NOMO-1 treated with dmso at 0.1 percent for 144 hours (cell line): ENCODE results near the gene GFOD2.

ENCODE experiments used
- DNase-seq: peaks from one replicate; lab custom pipeline; 2025; ENCODE audit not compliant: unreplicated experiment; lab: John Stamatoyannopoulos, UW

Gene GFOD2

DNA sequence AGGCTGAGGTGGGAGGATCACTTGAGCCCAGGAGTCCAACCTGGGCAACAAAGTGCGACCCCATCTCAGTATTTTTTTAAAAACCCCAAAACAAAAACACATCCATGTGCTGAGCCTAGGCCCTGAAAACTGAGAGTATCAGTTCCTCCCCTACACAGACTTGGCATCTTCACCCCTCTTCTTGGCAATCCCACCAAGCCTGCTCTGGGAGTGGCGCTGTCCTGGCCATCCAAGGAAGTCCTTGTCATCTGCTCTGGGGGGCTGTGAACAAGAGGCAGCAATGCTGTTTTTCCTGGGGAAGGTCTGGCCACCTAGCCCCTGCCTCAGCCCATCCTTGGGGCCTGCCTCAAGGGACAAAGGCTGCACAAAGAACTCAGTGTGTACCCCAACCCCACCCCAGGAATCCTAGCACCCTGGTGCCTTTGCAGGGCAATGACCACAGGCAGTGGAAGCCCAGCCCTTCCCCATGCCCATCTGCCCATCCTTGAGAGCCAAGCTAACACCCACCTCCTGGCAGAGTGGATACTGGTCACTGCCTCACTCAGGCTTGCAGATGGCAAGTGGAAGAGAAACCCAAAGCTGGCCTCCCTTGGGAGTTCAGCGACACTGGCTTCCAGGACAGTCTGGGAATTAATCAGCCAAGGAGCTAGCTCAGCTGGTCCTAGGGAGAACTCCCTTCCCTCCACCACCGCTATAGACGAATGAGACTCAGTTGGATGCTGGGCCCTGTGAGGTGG lies 14.8 kb upstream of the GFOD2 start:
- no peak for DNase-seq

DNA sequence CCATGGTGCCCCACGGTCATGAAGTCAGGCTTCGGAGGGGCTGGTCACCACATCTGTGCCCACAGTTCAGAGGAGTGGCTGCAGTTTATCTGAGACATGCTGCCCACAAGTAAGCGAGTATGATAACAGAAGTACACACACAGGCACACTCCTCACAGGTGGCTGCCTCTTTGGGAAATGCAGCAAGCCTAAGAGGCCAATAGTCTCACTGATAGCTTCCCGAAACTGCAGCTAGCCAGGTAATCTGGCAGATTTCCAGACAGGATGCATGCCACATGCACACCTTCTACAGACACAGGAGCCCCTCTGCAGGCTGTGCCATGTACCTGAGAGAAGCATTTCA lies 12.6 kb upstream of the GFOD2 start:
- DNase-seq = no peak

DNA sequence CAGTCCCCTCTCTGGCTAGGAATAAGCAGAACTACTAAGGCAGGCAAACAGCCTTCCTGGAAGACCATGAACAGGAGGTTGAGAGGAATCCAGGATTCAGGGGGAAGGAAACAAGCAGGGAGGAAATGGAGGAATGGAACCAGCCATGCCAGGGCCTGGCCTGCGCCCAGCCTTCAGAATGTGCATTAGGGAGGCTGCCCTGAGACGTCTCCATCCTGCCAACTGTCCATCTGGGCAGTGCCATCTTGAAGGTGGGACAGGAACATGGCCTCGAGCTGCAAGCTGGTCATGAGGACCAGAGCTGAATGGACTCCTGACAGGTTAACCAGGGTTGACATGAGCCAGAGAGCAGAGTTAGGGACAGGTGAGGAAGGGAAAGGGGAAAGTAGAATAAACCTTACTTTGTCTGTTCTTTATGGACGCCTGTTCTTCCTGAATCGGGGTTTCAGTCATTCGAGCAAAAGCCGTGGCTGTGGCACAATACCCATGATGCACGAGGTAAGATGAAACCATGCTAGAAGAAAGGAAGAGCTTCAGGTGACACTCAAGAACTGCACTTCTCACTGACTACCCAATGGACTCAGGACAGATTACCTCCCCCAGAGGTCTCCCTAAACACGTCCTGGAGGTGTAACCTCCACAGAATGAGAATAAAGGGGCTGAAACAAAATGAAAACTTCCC lies 12.1 kb upstream of the GFOD2 start:
- DNase-seq = no peak

- no peak for DNase-seq
Measured at GRCh38 chr16:67730326-67730725, 11.2 kb upstream of the GFOD2 start.

- DNase-seq = no peak
Measured at GRCh38 chr16:67729636-67730248, 10.6 kb upstream of the GFOD2 start.

- no peak for DNase-seq
Measured at GRCh38 chr16:67727521-67728485, 8.7 kb upstream of the GFOD2 start.

DNA sequence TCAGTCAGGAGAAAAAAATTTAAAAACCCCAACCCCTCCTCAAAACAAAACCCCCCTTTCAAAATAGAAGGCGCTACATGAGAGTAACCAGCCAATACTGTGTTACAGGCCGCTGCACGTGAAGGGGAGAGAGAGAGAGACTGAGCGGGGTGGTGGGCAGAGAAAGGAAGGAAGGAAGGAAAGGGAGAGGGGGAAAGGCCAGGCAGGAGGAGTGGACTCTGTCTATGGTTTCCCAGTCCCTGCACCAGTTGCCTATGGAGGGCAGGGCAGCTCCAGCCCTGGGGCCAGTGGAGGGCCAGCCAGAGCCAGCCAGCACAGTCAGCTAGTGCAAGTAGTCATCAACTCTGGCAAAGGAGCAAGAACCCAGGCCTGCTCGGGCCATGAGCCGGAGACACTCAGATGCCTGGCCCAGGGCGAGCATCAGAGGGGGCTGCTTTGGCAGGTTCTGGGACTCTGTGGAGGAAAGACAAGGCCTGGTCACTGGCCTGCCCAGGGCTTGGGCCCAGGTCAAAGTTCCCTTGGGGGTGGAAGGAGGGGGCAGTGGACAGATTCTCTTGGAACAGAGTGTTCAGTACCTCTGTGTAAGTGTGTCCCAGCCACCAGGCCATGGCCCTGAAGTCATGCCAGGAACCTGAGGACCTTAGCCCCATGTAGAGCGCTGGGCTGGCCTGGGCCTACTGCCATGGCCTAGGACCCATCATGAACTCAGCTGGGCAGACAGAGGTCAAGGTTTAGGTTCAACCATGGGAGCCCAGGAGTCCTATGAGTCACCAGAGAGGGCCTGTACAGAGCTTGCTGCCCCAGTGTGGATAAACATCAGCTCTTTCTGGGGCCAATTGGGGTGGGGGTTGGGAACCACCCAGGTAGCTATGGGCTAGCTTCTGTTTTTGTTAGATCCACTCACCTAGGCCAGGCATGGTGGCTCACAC lies 7.3 kb upstream of the GFOD2 start:
- no peak for DNase-seq

- DNase-seq = no peak
Measured at GRCh38 chr16:67723911-67724305, 4.8 kb upstream of the GFOD2 start.

DNA sequence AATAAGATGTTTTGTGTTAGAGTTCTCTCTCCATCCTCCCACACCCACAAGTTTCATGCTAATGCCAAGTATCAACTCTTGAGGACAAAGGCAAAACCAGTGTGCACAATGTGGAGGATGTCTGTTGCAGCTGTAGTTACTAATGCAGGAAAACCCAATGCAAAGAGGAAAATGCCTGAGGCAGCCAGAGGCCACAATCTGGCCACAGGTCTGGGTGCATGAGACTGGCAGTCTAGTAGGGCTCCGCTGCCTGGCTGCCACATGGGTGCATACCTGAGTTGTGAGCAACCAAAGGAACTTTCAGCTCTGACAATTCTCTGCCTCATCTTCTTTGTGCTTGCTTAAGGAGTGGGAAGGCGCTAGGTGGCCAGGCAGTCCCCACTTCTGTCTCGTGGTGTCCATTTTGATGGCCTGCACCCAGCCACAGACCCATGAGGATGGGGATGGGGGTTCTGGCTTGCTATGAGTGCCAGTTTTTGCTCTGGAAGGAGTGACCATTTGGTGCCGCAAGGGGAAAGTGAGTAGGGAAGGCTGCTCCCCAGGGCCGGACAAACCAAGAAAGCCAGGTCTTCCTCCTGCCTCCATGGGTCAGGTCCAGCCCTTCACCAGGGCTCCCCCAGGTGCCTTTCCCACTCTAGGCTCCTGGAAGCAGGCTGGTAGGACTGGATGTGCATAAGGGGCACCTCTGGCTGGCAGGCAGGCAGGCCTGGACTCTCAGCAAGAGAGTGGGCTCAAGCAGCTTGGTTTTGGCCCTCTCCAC lies 4.2 kb upstream of the GFOD2 start:
- no peak for DNase-seq

- DNase-seq = no peak
Measured at GRCh38 chr16:67720236-67720635, 1.1 kb upstream of the GFOD2 start.

DNA sequence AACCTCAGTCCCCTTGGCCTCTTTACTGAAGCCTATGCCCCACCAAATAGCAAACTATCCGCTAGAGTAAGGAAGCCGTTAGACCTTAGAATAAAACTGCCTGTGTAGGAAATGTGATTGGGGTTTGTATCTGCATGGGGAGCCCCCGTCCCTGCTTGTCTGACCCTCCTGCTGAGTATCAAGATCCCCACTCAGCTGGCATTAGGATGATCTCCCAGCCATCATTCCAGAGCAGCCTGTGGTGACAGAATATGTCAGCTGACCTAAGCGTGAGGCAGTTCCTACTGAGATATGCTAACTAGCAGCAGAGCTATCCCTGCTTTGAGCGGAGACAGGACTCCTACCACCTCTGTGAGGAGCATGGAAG lies 645 bp upstream of the GFOD2 start:
- DNase-seq = no peak

GRCh38 chr16:67718668-67719047 lies 458 bp downstream of the GFOD2 start:
- DNase-seq = no peak

DNA sequence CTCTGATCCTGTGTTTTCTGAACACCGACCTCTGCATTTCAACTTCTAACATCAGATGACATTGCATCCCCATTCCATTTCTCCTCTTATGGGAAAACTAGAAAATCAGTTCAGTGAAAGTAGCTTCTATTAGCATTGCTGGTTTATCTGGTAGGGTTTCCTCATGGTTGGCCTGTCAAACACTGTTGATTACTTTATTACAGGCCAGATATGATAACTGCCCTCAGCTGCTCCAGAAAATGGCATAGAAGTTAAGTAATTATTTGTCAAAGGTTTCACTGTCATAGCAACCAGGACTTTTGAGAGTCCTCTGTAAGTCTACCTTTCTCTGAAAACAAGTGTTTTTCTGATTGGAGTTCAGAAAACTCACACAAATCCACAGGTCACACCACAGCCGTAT lies 3.0 kb downstream of the GFOD2 start:
- DNase-seq = no peak

- DNase-seq = no peak
Measured at GRCh38 chr16:67714522-67714921, 4.6 kb downstream of the GFOD2 start.

GRCh38 chr16:67713647-67714273 lies 5.4 kb downstream of the GFOD2 start:
- DNase-seq = peak; percentile 57

- DNase-seq = no peak
Measured at GRCh38 chr16:67710607-67711006, 8.5 kb downstream of the GFOD2 start.

DNA sequence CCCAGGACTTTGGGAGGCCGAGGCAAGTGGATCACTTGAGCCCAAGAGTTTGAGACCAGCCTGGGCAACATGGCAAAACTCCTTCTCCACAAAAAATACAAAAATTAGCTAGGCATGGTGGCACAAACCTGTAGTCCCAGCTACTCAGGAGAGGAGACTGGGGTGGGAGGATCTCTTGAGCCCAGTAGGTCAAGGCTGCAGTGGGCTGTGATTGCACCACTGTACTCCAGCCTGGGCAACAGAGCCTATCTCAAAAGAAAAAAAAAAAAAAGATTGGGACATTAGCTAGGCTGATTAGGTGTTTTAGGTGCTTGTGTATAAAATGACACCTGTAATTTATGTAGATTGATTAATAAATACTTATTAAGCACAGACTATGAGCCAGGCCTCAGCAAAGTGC lies 10.1 kb downstream of the GFOD2 start:
- no peak for DNase-seq

DNA sequence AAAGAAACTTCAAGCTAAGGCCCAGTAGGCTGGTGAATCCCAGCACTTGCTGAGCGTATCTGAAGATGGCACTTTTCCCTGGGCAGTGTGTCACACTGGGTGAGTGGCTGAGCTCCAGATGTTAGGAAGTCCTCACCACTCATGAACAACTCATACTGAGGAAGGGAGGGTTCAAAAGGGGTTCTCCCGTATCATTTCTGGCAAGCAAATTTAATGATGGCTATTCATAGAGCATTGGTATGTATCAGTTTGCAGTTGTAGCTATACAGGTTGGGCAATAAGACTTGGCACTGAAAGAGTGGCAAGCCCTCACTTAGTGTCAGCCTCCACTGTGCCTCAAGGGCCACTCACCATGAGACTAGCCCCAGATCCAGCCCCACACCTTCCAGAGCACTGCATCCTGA lies 10.7 kb downstream of the GFOD2 start:
- DNase-seq = no peak

GRCh38 chr16:67707790-67708189 lies 11.3 kb downstream of the GFOD2 start:
- no peak for DNase-seq
